VCaP (cell line): ENCODE results near the gene NACC1.
A peak's percentile ranks its signal among the peaks of the same experiment; 100 is the strongest.

Experiments used
- H3K27ac ChIP-seq: fragments of 450-650 bp; 2 replicates; pipeline ENCODE4 v1.5.1; 2017
- CTCF ChIP-seq: fragments of 450-650 bp; conservative IDR thresholded peaks from 2 replicates; pipeline ENCODE4 v1.5.1; 2017; ENCODE audit warnings: mild to moderate bottlenecking, moderate library complexity

Gene NACC1

GRCh38 chr19:13117772-13118423 is at the start of gene NACC1:
Gene NACC1, plus strand, starts transcription at chr19:13118264. Its CDS starts 16,944 bp downstream, at chr19:13135208.
- TF ChIP-seq CTCF = no peak
- peak within 1 kb of the TSS; percentile 84 for H3K27ac ChIP-seq

- H3K27ac ChIP-seq = peak overlapping the region; percentile 13
- TF ChIP-seq CTCF = no peak
Measured at GRCh38 chr19:13069415-13070359, 48.4 kb upstream of the NACC1 start.

GRCh38 chr19:13070425-13071140 is 47.5 kb upstream of the NACC1 start:
- H3K27ac ChIP-seq = peak overlapping the region; percentile 13; the same call in 1 of the 2 replicates
- TF ChIP-seq CTCF = no peak

GRCh38 chr19:13071444-13072187 is 46.4 kb upstream of the NACC1 start:
- no peak for TF ChIP-seq CTCF
- 0 out of 2 replicates have a peak overlapping the region, but pooled peaks have one; percentile 9 for H3K27ac ChIP-seq

GRCh38 chr19:13072188-13072908 is 45.7 kb upstream of the NACC1 start:
- 0 out of 2 replicates have a peak overlapping the region, but pooled peaks have one; percentile 9 for H3K27ac ChIP-seq
- no peak for TF ChIP-seq CTCF

- no peak for TF ChIP-seq CTCF
- H3K27ac ChIP-seq = 0 out of 2 replicates have a peak overlapping the region, but pooled peaks have one; percentile 9
Measured at GRCh38 chr19:13073263-13073662, 44.8 kb upstream of the NACC1 start.
